GM19099 (cell line): ENCODE results near the gene TECTA.

ENCODE experiments used
- POLR2A ChIP-seq: IDR thresholded peaks from 3 replicates; pipeline ENCODE4 v1.6.1; 2011; ENCODE audit warnings: low read depth; ENCODE audit not compliant: insufficient read length; ENCODE audit errors: extremely low read depth

TECTA gene

GRCh38 chr11:121225382-121225781, 124.3 kb downstream of the TECTA start:
- no peak for TF ChIP-seq POLR2A

GRCh38 chr11:121226415-121227263, 125.6 kb downstream of the TECTA start:
- peak; percentile 60 for TF ChIP-seq POLR2A

- no peak for TF ChIP-seq POLR2A
Observed at GRCh38 chr11:121228851-121229250, 127.8 kb downstream of the TECTA start.

- TF ChIP-seq POLR2A: no peak
Observed at GRCh38 chr11:121229495-121230215, 128.6 kb downstream of the TECTA start.

GRCh38 chr11:121231576-121232278, 130.7 kb downstream of the TECTA start:
- no peak for TF ChIP-seq POLR2A

GRCh38 chr11:121235057-121235456, 134.0 kb downstream of the TECTA start:
- TF ChIP-seq POLR2A: no peak

- no peak for TF ChIP-seq POLR2A
Observed at GRCh38 chr11:121236115-121237001, 135.3 kb downstream of the TECTA start.

GRCh38 chr11:121237686-121238658, 136.9 kb downstream of the TECTA start:
- TF ChIP-seq POLR2A: no peak

GRCh38 chr11:121238956-121239355, 137.9 kb downstream of the TECTA start:
- no peak for TF ChIP-seq POLR2A

- TF ChIP-seq POLR2A: no peak
Observed at GRCh38 chr11:121240650-121241303, 139.7 kb downstream of the TECTA start.
